ENCODE measurements around the gene SHANK3.

SHANK3 gene

DNA sequence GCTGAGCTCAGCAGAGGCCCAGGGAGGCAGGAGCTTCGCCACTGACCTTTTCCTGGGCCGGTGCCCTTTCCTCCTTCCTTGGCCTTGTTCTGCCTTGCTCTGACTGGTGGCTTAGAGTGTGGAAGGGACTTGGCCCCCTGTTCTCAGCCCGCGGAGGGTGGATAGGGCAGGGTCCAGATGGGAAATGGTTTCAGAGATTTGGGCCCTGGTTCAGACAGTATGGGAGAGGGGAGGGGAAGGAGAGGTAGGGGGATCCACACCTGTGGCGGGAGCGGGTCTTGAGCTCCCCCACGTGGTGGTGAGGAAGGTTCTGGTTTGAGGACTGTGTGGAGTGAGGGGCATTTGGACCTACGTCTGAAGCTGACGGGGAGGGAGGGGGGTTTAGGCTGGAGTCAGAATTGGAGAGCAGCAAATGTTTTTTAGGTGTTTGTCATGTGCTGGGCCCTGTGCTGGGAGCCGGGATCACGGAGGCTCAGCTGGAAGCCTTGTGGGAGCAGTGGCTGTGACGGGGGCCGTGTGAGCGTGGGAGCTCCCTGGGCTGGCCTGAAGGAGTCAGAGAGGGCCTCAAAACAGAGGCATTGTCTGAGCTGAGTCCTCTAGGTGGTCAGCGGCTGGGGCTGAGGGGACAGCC lies 27.2 kb downstream of the SHANK3 start (continued):
- TF ChIP-seq, protein P1, sequence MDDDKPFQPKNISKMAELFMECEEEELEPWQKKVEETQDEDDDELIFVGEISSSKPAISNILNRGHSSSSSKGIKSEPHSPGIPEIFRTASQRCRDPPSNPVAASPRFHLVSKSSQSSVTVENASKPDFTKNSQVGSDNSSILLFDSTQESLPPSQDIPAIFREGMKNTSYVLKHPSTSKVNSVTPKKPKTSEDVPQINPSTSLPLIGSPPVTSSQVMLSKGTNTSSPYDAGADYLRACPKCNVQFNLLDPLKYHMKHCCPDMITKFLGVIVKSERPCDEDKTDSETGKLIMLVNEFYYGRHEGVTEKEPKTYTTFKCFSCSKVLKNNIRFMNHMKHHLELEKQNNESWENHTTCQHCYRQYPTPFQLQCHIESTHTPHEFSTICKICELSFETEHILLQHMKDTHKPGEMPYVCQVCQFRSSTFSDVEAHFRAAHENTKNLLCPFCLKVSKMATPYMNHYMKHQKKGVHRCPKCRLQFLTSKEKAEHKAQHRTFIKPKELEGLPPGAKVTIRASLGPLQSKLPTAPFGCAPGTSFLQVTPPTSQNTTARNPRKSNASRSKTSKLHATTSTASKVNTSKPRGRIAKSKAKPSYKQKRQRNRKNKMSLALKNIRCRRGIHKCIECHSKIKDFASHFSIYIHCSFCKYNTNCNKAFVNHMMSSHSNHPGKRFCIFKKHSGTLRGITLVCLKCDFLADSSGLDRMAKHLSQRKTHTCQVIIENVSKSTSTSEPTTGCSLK (tag by site-specific recombination; IDR thresholded peaks at IDR 0.05), result no peak
- TF ChIP-seq ZNF555 (tag by site-specific recombination; conservative IDR thresholded peaks at IDR 0.05) (no peak), RBAK (tag by site-specific recombination; IDR thresholded peaks at IDR 0.05) (no peak)
- TF ChIP-seq, protein P2, sequence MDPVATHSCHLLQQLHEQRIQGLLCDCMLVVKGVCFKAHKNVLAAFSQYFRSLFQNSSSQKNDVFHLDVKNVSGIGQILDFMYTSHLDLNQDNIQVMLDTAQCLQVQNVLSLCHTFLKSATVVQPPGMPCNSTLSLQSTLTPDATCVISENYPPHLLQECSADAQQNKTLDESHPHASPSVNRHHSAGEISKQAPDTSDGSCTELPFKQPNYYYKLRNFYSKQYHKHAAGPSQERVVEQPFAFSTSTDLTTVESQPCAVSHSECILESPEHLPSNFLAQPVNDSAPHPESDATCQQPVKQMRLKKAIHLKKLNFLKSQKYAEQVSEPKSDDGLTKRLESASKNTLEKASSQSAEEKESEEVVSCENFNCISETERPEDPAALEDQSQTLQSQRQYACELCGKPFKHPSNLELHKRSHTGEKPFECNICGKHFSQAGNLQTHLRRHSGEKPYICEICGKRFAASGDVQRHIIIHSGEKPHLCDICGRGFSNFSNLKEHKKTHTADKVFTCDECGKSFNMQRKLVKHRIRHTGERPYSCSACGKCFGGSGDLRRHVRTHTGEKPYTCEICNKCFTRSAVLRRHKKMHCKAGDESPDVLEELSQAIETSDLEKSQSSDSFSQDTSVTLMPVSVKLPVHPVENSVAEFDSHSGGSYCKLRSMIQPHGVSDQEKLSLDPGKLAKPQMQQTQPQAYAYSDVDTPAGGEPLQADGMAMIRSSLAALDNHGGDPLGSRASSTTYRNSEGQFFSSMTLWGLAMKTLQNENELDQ (tag by site-specific recombination; IDR thresholded peaks at IDR 0.05; ENCODE audit: low read depth), result no peak

DNA sequence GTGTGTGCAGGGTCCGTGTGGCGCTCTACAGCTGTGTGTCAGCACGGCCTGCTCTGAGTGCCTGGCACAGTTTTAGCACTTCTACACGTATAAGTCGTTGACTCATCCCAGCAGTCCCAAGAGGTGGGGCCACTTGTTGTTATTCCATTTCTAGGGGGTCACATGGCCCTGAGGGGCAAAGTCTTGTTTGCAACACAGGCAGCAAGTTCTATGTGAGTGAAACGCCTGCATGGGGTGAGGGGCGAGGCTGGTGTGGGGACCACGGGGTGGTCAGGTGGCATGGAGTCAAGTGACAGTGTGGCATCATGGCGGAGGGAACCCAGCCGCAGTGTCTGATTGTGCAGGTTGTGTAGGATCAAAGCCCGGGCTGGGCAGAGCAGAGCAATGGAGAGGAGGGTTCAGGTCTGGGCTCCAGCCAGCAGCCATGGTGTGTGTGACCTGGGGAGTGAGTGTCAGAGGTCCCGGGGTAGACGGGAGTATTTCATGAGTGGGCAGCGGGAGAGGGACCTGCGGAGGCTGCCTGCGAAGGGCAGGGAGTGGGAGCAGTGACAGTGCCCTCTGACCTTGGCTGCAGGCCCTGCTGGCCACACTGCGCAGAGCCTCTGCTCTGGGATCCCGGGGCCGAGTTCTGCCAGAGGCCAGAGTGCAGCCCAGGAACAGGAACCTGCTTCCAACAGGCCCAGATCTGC lies 27.9 kb downstream of the SHANK3 start:
- no peak overlapping the region for H3K27ac ChIP-seq (ENCODE audit: extremely low read depth, low read depth, low read length)
- ChIA-PET CTCF (interaction anchor here (0.6 to 1.0 kb wide), 6 partner anchors 9 to 191 kb away, joined by 3 to 4 read pairs (median 4); no protein-coding TSS in a partner anchor), POLR2A (no interaction called here)
- H3K9me3 ChIP-seq (ENCODE audit: control insufficient read depth, insufficient read depth, low read depth, low read length), result no peaks in the 10 kb centered on the region
- peaks cover 0 to 53% of the 10 kb centered on the region in 2 experiments; a peak in 1 of 3 replicates for H3K36me3 ChIP-seq (ENCODE audit: control insufficient read depth in 2 of 2, insufficient read depth in 1 of 2, low read length in 2 of 2)
- H3K4me1 ChIP-seq (ENCODE audit: control insufficient read depth, insufficient read depth, low read length), result no peaks in the 10 kb centered on the region
- no peak overlapping the region for H3K4me3 ChIP-seq (ENCODE audit: low read depth, low read length)
- TF ChIP-seq ZNF76 (tag by site-specific recombination; IDR thresholded peaks at IDR 0.05; ENCODE audit: borderline replicate concordance, low read depth) (no peak), ZNF114 (tag by site-specific recombination; IDR thresholded peaks at IDR 0.05) (no peak), ZNF24 (tag by site-specific recombination; IDR thresholded peaks at IDR 0.05) (no peak), ZNF184 (tag by site-specific recombination; IDR thresholded peaks at IDR 0.05) (no peak), BCL11B (tag by site-specific recombination; IDR thresholded peaks at IDR 0.05; ENCODE audit: low read depth) (0 out of 2 replicates have a peak, but pooled peaks have one; percentile 29), ZNF248 (tag by site-specific recombination; IDR thresholded peaks at IDR 0.05) (no peak), ZFP69B (tag by site-specific recombination; IDR thresholded peaks at IDR 0.05) (peak; percentile 18; the same call in 1 of the 2 replicates), ZNF777 (tag by site-specific recombination; IDR thresholded peaks at IDR 0.05; ENCODE audit: borderline replicate concordance) (no peak), YY1 (tag by site-specific recombination; IDR thresholded peaks at IDR 0.05) (no peak), OVOL3 (tag by site-specific recombination; IDR thresholded peaks at IDR 0.05) (no peak)
- TF ChIP-seq, protein P3, sequence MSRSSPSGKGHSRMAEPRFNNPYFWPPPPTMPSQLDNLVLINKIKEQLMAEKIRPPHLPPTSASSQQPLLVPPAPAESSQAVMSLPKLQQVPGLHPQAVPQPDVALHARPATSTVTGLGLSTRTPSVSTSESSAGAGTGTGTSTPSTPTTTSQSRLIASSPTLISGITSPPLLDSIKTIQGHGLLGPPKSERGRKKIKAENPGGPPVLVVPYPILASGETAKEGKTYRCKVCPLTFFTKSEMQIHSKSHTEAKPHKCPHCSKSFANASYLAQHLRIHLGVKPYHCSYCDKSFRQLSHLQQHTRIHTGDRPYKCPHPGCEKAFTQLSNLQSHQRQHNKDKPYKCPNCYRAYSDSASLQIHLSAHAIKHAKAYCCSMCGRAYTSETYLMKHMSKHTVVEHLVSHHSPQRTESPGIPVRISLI (tag by site-specific recombination; IDR thresholded peaks at IDR 0.05), result no peak
- TF ChIP-seq, protein P4, sequence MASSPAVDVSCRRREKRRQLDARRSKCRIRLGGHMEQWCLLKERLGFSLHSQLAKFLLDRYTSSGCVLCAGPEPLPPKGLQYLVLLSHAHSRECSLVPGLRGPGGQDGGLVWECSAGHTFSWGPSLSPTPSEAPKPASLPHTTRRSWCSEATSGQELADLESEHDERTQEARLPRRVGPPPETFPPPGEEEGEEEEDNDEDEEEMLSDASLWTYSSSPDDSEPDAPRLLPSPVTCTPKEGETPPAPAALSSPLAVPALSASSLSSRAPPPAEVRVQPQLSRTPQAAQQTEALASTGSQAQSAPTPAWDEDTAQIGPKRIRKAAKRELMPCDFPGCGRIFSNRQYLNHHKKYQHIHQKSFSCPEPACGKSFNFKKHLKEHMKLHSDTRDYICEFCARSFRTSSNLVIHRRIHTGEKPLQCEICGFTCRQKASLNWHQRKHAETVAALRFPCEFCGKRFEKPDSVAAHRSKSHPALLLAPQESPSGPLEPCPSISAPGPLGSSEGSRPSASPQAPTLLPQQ (tag by site-specific recombination; IDR thresholded peaks at IDR 0.05), result peak; percentile 35; the same call in 1 of the 2 replicates
- TF ChIP-seq, protein P5, sequence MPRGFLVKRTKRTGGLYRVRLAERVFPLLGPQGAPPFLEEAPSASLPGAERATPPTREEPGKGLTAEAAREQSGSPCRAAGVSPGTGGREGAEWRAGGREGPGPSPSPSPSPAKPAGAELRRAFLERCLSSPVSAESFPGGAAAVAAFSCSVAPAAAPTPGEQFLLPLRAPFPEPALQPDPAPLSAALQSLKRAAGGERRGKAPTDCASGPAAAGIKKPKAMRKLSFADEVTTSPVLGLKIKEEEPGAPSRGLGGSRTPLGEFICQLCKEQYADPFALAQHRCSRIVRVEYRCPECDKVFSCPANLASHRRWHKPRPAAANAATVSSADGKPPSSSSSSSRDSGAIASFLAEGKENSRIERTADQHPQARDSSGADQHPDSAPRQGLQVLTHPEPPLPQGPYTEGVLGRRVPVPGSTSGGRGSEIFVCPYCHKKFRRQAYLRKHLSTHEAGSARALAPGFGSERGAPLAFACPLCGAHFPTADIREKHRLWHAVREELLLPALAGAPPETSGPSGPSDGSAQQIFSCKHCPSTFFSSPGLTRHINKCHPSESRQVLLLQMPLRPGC (tag by site-specific recombination; IDR thresholded peaks at IDR 0.05), result no peak
- TF ChIP-seq, protein P6, sequence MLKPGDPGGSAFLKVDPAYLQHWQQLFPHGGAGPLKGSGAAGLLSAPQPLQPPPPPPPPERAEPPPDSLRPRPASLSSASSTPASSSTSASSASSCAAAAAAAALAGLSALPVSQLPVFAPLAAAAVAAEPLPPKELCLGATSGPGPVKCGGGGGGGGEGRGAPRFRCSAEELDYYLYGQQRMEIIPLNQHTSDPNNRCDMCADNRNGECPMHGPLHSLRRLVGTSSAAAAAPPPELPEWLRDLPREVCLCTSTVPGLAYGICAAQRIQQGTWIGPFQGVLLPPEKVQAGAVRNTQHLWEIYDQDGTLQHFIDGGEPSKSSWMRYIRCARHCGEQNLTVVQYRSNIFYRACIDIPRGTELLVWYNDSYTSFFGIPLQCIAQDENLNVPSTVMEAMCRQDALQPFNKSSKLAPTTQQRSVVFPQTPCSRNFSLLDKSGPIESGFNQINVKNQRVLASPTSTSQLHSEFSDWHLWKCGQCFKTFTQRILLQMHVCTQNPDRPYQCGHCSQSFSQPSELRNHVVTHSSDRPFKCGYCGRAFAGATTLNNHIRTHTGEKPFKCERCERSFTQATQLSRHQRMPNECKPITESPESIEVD (tag by site-specific recombination; IDR thresholded peaks at IDR 0.05), result no peak
- TF ChIP-seq, protein P7, sequence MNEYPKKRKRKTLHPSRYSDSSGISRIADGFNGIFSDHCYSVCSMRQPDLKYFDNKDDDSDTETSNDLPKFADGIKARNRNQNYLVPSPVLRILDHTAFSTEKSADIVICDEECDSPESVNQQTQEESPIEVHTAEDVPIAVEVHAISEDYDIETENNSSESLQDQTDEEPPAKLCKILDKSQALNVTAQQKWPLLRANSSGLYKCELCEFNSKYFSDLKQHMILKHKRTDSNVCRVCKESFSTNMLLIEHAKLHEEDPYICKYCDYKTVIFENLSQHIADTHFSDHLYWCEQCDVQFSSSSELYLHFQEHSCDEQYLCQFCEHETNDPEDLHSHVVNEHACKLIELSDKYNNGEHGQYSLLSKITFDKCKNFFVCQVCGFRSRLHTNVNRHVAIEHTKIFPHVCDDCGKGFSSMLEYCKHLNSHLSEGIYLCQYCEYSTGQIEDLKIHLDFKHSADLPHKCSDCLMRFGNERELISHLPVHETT (tag by site-specific recombination; IDR thresholded peaks at IDR 0.05), result no peak
- TF ChIP-seq, protein P8, sequence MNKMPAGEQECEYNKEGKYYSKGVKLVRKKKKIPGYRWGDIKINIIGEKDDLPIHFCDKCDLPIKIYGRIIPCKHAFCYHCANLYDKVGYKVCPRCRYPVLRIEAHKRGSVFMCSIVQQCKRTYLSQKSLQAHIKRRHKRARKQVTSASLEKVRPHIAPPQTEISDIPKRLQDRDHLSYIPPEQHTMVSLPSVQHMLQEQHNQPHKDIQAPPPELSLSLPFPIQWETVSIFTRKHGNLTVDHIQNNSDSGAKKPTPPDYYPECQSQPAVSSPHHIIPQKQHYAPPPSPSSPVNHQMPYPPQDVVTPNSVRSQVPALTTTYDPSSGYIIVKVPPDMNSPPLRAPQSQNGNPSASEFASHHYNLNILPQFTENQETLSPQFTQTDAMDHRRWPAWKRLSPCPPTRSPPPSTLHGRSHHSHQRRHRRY (tag by site-specific recombination; IDR thresholded peaks at IDR 0.05), result no peak
